NCI-H187 (cell line): ENCODE data around the gene MARF1.
"Not testable (repeated sequence)": the region's sequence is repeated elsewhere in the genome, so short reads cannot be mapped to it uniquely, and the experiment has no call there.

ENCODE experiments used
- DNase-seq, 2 experiments: peaks; one replicate each; lab custom pipeline; 2025; lab: John Stamatoyannopoulos, UW

The MARF1 gene

GRCh38 chr16:15567823-15568222 lies 75.1 kb downstream of the MARF1 start:
- no peak for DNase-seq

- DNase-seq: no peak
These were observed 76.9 kb downstream of the MARF1 start for GRCh38 chr16:15566095-15566494.

GRCh38 chr16:15564604-15565339 lies 78.2 kb downstream of the MARF1 start:
- no peak for DNase-seq

- no peak for DNase-seq
These were observed 83.8 kb downstream of the MARF1 start for GRCh38 chr16:15559176-15559575.

GRCh38 chr16:15557258-15557657 lies 85.7 kb downstream of the MARF1 start:
- no peak for DNase-seq

- DNase-seq: no peak
These were observed 86.8 kb downstream of the MARF1 start for GRCh38 chr16:15556130-15556529.

GRCh38 chr16:15553313-15554088 lies 89.5 kb downstream of the MARF1 start:
- DNase-seq: no peak

- DNase-seq: no peak
These were observed 90.4 kb downstream of the MARF1 start for GRCh38 chr16:15552507-15552906.

- no peak for DNase-seq
These were observed 94.5 kb downstream of the MARF1 start for GRCh38 chr16:15548482-15548891.

GRCh38 chr16:15547768-15548096 lies 95.2 kb downstream of the MARF1 start:
- DNase-seq: no peak

- not testable (repeated sequence) for DNase-seq
These were observed 95.7 kb downstream of the MARF1 start for GRCh38 chr16:15547072-15547767.

GRCh38 chr16:15545544-15545943 lies 97.4 kb downstream of the MARF1 start:
- DNase-seq: no peak

GRCh38 chr16:15544405-15544804 lies 98.5 kb downstream of the MARF1 start:
- DNase-seq: no peak
